H9 (cell line): ENCODE measurements around the gene PXN. TPM values are rescaled to one million over a fixed set of nuclear protein-coding genes. Genes with fewer than 3 reads are reported as not detected.

Experiments used
- DNase-seq: peaks from one replicate; pipeline ENCODE4 v3.0.0-alpha.2; 2017
- H2AFZ ChIP-seq: one replicate; pipeline ENCODE4 v1.6.1; 2013; ENCODE audit warnings: mild to moderate bottlenecking, low read length, control low read depth, moderate library complexity
- H2AK5ac ChIP-seq: 2 replicates; pipeline ENCODE4 v1.6.1; 2013; ENCODE audit warnings: low read length, control low read depth, mixed read lengths; ENCODE audit not compliant: insufficient read length
- H2BK120ac ChIP-seq: one replicate; pipeline ENCODE4 v1.6.1; 2013; ENCODE audit warnings: low read depth, mild to moderate bottlenecking, low read length, control low read depth, inconsistent platforms; ENCODE audit not compliant: poor library complexity, severe bottlenecking
- H2BK12ac ChIP-seq: 2 replicates; pipeline ENCODE4 v1.6.1; 2013; ENCODE audit warnings: low read length, control low read depth, mixed read lengths, low read depth; ENCODE audit not compliant: insufficient read length
- H2BK15ac ChIP-seq: 2 replicates; pipeline ENCODE4 v1.6.1; 2013; ENCODE audit warnings: low read depth, low read length, control low read depth
- H2BK20ac ChIP-seq: one replicate; pipeline ENCODE4 v1.6.1; 2013; ENCODE audit warnings: low read depth, mild to moderate bottlenecking, low read length, control low read depth, inconsistent platforms; ENCODE audit not compliant: poor library complexity, severe bottlenecking
- H2BK5ac ChIP-seq: 2 replicates; pipeline ENCODE4 v1.6.1; 2013; ENCODE audit warnings: low read length, control low read depth, mixed read lengths; ENCODE audit not compliant: insufficient read length
- H3K14ac ChIP-seq: 2 replicates; pipeline ENCODE4 v1.6.1; 2013; ENCODE audit warnings: low read length, control low read depth; ENCODE audit not compliant: insufficient read depth
- H3K18ac ChIP-seq: 2 replicates; pipeline ENCODE4 v1.6.1; 2013; ENCODE audit warnings: low read depth, mild to moderate bottlenecking, mixed read lengths, low read length, control low read depth; ENCODE audit not compliant: insufficient read length
- H3K23ac ChIP-seq: 2 replicates; pipeline ENCODE4 v1.6.1; 2013; ENCODE audit warnings: low read length, control low read depth, mixed read lengths, low read depth; ENCODE audit not compliant: insufficient read length
- H3K23me2 ChIP-seq: 2 replicates; pipeline ENCODE4 v1.6.1; 2013; ENCODE audit warnings: low read depth, mild to moderate bottlenecking, mixed read lengths, low read length, control low read depth; ENCODE audit not compliant: insufficient read length, poor library complexity, severe bottlenecking
- H3K27ac ChIP-seq: 2 replicates; pipeline ENCODE4 v1.5.1; 2013; ENCODE audit warnings: low read length, control low read depth, mixed read lengths, low read depth; ENCODE audit not compliant: insufficient read length
- H3K27me3 ChIP-seq: 2 replicates; pipeline ENCODE4 v1.6.1; 2013; ENCODE audit warnings: low read length, control low read depth, inconsistent platforms; ENCODE audit not compliant: insufficient read depth
- H3K4ac ChIP-seq: 2 replicates; pipeline ENCODE4 v1.6.1; 2013; ENCODE audit warnings: low read depth, mild to moderate bottlenecking, control low read depth, inconsistent platforms, low read length, moderate library complexity
- H3K4me1 ChIP-seq: 2 replicates; pipeline ENCODE4 v1.6.1; 2013; ENCODE audit warnings: low read length, control low read depth, inconsistent platforms; ENCODE audit not compliant: insufficient read depth
- H3K4me2 ChIP-seq: 2 replicates; pipeline ENCODE4 v1.6.1; 2013; ENCODE audit warnings: low read length, control low read depth, mixed read lengths; ENCODE audit not compliant: insufficient read length, insufficient read depth
- H3K56ac ChIP-seq: 2 replicates; pipeline ENCODE4 v1.6.1; 2013; ENCODE audit warnings: low read depth, mild to moderate bottlenecking, mixed read lengths, low read length, control low read depth; ENCODE audit not compliant: insufficient read length
- H3K79me1 ChIP-seq: 2 replicates; pipeline ENCODE4 v1.6.1; 2013; ENCODE audit warnings: low read depth, mild to moderate bottlenecking, moderate library complexity, low read length, control low read depth, inconsistent platforms; ENCODE audit not compliant: insufficient read depth, poor library complexity, severe bottlenecking
- H3K79me2 ChIP-seq: 2 replicates; pipeline ENCODE4 v1.6.1; 2013; ENCODE audit warnings: low read length, control low read depth, inconsistent platforms; ENCODE audit not compliant: insufficient read depth
- H3K9ac ChIP-seq: 2 replicates; pipeline ENCODE4 v1.6.1; 2013; ENCODE audit warnings: low read length, control low read depth, mixed read lengths; ENCODE audit not compliant: insufficient read length; ENCODE audit errors: extremely low read depth
- H3K9me3 ChIP-seq: one replicate; pipeline ENCODE4 v1.6.1; 2013; ENCODE audit warnings: low read depth, low read length, inconsistent platforms; ENCODE audit not compliant: control insufficient read depth
- H3T11ph ChIP-seq: one replicate; pipeline ENCODE4 v1.6.1; 2013; ENCODE audit warnings: mild to moderate bottlenecking, low read length, control low read depth, inconsistent platforms
- H4K20me1 ChIP-seq: one replicate; pipeline ENCODE4 v1.6.1; 2013; ENCODE audit not compliant: control insufficient read depth, insufficient read length, insufficient read depth
- H4K5ac ChIP-seq: 2 replicates; pipeline ENCODE4 v1.6.1; 2013; ENCODE audit warnings: low read depth, mild to moderate bottlenecking, mixed read lengths, low read length, control low read depth; ENCODE audit not compliant: insufficient read length
- H4K8ac ChIP-seq: replicated peaks from 2 replicates; pipeline ENCODE4 v1.6.1; 2013; ENCODE audit warnings: low read length, control low read depth, mixed read lengths, low read depth; ENCODE audit not compliant: insufficient read length
- H4K91ac ChIP-seq: 2 replicates; pipeline ENCODE4 v1.6.1; 2013; ENCODE audit warnings: low read depth, mild to moderate bottlenecking, moderate library complexity, mixed read lengths, low read length, control low read depth; ENCODE audit not compliant: insufficient read length
- H3K27ac Mint-ChIP-seq, 3 experiments: 2 replicates in 2 of 3; 3 replicates in 1 of 3; pipeline ENCODE4 v1.8.0; 2020 to 2021; ENCODE audit warnings: mixed read lengths in 3 of 3, mild to moderate bottlenecking in 1 of 3, moderate library complexity in 1 of 3
- H3K27me3 Mint-ChIP-seq: 2 replicates; pipeline ENCODE4 v1.8.0; 2021; ENCODE audit warnings: low read depth, mild to moderate bottlenecking, moderate library complexity, mixed read lengths
- H3K36me3 Mint-ChIP-seq, 3 experiments: 2 replicates in 2 of 3; 3 replicates in 1 of 3; pipeline ENCODE4 v1.8.0; 2020 to 2021; ENCODE audit warnings: low read depth in 3 of 3, mixed read lengths in 3 of 3; ENCODE audit not compliant: insufficient read depth in 1 of 3
- H3K4me1 Mint-ChIP-seq, 2 experiments: 2 replicates each; pipeline ENCODE4 v1.8.0; 2020; ENCODE audit warnings: mixed read lengths in 2 of 2
- H3K4me3 Mint-ChIP-seq, 2 experiments: 2 replicates in 1 of 2; 3 replicates in 1 of 2; pipeline ENCODE4 v1.8.0; 2020 to 2021; ENCODE audit warnings: mild to moderate bottlenecking in 2 of 2, mixed read lengths in 2 of 2, moderate library complexity in 1 of 2
- H3K9me3 Mint-ChIP-seq, 2 experiments: 2 replicates in 1 of 2; 3 replicates in 1 of 2; pipeline ENCODE4 v1.8.0; 2020; ENCODE audit warnings: mild to moderate bottlenecking in 2 of 2, mixed read lengths in 2 of 2, moderate library complexity in 1 of 2
- WGBS: extraction: QIAGEN DNeasy Blood & Tissue Kit; methylation state at CpG from one replicate; pipeline ENCODE4 v1.1.7; 2013; ENCODE audit warnings: missing lambda C conversion rate, low lambda C conversion rate, mixed read lengths; ENCODE audit not compliant: insufficient read length; ENCODE audit errors: extremely low coverage; 5-methylcytosine and 5-hydroxymethylcytosine counted together
- total RNA-seq: library from RNA; stranded (reverse); gene quantifications from 2 replicates; pipeline ENCODE4 v1.2.1, GENCODE V29; 2021
- TF ChIP-seq, protein P1 (sequence below): fragments of 200-600 bp; sonication (generic); conservative IDR thresholded peaks from 3 replicates; pipeline ENCODE4 v1.8.0; 2021; ENCODE audit warnings: antibody characterized with exemption, mild to moderate bottlenecking

Gene PXN
- total RNA-seq, 1 experiment from 2014 or later = 92.8 TPM

DNA sequence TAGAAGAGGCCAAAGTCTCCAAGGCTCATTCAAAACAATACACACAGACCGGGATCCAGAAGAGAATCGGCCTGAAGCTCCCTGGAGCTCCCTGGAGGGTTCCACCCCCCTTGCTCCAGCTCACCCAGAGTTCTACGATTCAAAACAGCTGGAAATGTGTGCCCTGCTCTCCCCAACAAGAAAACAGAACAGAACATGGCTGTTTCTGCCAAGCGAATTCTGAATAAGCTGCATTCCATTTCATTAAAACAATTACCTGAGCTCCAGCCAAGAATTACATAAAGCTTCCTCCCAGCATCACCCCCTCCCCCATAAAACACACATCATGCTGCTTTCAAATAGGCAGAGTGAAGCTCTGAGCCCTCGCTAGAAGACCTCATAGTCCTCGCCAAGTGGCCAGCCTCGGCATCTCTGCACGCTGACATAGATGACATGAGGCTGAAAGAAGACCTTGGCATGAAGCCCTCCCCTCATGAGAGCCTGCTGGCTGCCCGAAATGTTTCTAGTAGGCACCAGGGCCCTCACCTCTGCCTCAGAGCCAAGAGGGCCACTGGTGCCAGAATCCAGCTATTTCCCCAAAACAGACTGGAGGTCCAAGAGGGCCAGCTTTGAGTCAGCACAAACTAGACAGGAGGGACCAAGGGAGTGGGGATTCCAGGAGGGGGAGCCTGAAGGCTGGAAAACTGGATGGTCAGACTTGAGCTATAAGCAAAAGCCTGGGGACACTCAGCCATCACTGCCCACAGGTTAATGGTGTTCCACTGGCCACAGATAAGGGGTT is 8.3 kb downstream of the PXN start:
- Mint-ChIP-seq H3K4me1 (peaks cover 43 to 46% of the 10 kb centered on the region in 2 experiments), H3K9me3 (no peaks in the 10 kb centered on the region), H3K27ac (peak overlapping the region; percentile 25 to 84 (median 46); a peak in 4 of 7 replicates), H3K4me3 (peak overlapping the region in 1 of 2 experiments; percentile 40; a peak in 2 of 5 replicates), H3K36me3 (peaks cover 2 to 15% (median 6%) of the 10 kb centered on the region in 3 experiments; a peak in 6 of 7 replicates), H3K27me3 (no peaks in the 10 kb centered on the region)
- Histone ChIP-seq H4K20me1 (no peaks in the 10 kb centered on the region), H3K23me2 (no peaks in the 10 kb centered on the region), H2BK12ac (no peak overlapping the region), H4K8ac (no peak overlapping the region), H3K9me3 (no peaks in the 10 kb centered on the region), H2BK120ac (no peak overlapping the region), H3K4ac (no peak overlapping the region), H2BK20ac (no peak overlapping the region), H3K79me1 (no peaks in the 10 kb centered on the region), H3K4me1 (peaks cover 8% of the 10 kb centered on the region; the same call in 1 of the 2 replicates), H3K14ac (no peak overlapping the region), H2BK5ac (no peak overlapping the region), H3K56ac (no peak overlapping the region), H3K27ac (no peak overlapping the region), H3K4me2 (peak overlapping the region; percentile 6), H2BK15ac (no peak overlapping the region), H2AK5ac (no peak overlapping the region), H4K91ac (no peak overlapping the region), H3K79me2 (peaks cover 29% of the 10 kb centered on the region; the same call in 1 of the 2 replicates), H3K27me3 (no peaks in the 10 kb centered on the region), H3K23ac (no peak overlapping the region), H2AFZ (no peak overlapping the region), H3K9ac (no peak overlapping the region), H4K5ac (no peak overlapping the region), H3K18ac (no peak overlapping the region), H3T11ph (no peak overlapping the region)
- TF ChIP-seq, protein P1, sequence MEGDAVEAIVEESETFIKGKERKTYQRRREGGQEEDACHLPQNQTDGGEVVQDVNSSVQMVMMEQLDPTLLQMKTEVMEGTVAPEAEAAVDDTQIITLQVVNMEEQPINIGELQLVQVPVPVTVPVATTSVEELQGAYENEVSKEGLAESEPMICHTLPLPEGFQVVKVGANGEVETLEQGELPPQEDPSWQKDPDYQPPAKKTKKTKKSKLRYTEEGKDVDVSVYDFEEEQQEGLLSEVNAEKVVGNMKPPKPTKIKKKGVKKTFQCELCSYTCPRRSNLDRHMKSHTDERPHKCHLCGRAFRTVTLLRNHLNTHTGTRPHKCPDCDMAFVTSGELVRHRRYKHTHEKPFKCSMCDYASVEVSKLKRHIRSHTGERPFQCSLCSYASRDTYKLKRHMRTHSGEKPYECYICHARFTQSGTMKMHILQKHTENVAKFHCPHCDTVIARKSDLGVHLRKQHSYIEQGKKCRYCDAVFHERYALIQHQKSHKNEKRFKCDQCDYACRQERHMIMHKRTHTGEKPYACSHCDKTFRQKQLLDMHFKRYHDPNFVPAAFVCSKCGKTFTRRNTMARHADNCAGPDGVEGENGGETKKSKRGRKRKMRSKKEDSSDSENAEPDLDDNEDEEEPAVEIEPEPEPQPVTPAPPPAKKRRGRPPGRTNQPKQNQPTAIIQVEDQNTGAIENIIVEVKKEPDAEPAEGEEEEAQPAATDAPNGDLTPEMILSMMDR = no peak
- peak; percentile 40 for DNase-seq
- no CpG with 5 or more reads among the region's 9 CpGs for WGBS
